Measurements from ENCODE around the gene CRACR2A. TPM values are rescaled to one million over a fixed set of nuclear protein-coding genes. Genes with fewer than 3 reads are reported as not detected.

The CRACR2A gene
- total and polyA plus RNA-seq, 2 of the 13 experiments (the other 11 are each of a cell fraction or from before 2014, with no cell fraction given) = 0.09 to 0.20 TPM

DNA sequence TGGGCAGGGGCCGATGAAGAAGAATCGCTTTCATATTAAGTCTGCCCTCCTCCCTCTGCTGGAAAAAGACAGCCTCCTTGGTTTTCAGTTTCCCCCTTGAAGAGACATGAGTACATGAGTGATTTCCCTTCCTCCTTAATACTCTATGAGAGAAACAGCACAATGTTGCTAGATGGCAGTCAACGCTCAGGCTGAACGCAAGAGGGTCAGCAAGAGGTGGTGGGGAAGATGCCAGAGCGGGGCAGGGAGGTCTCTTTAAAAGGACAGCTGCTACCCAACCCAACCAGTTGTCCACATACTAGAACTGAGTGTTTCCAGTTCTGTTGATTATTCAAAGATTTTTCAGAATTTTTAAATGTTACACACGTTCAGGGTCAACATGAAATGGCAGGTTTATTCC, 22.8 kb downstream of the CRACR2A start (continued):
- TF ChIP-seq, protein P1, sequence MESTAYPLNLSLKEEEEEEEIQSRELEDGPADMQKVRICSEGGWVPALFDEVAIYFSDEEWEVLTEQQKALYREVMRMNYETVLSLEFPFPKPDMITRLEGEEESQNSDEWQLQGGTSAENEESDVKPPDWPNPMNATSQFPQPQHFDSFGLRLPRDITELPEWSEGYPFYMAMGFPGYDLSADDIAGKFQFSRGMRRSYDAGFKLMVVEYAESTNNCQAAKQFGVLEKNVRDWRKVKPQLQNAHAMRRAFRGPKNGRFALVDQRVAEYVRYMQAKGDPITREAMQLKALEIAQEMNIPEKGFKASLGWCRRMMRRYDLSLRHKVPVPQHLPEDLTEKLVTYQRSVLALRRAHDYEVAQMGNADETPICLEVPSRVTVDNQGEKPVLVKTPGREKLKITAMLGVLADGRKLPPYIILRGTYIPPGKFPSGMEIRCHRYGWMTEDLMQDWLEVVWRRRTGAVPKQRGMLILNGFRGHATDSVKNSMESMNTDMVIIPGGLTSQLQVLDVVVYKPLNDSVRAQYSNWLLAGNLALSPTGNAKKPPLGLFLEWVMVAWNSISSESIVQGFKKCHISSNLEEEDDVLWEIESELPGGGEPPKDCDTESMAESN (CRISPR knock-in tag; conservative IDR thresholded peaks at IDR 0.05) = no peak

DNA sequence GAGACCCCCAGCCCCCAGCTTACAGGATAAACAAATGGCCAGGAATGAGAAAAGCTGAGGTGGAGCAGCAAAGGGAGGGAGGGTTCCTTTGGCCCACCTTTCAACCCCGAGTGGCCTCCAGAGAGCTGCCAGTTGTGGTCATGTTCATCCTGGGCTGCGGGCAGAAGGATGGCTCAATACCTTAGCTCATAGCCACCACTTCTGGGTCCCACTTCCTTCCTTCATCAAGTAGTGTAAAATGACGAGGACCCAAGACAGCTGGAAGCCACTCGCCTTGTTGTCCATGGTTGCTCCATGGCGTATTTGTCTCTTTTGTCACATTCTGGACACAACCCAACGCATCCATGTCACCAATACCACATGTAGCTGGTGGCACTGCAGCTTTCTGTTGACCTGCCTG, 24.2 kb downstream of the CRACR2A start:
- Histone ChIP-seq H3K27me3 (ENCODE audit: control insufficient read depth in 1 of 2, insufficient read depth in 2 of 2, low read length in 2 of 2) (peaks cover 0 to 5% of the 10 kb centered on the region in 2 experiments; a peak in 2 of 5 replicates), H2AFZ (ENCODE audit: low read length) (no peak overlapping the region), H3K36me3 (replicated peaks in 1 of 2; ENCODE audit: control insufficient read depth in 1 of 2, insufficient read depth in 2 of 2, low read length in 2 of 2) (no peaks in the 10 kb centered on the region), H3K4me2 (ENCODE audit: low read depth, low read length) (no peak overlapping the region), H4K20me1 (ENCODE audit: insufficient read depth, low read length) (no peaks in the 10 kb centered on the region), H3K4me1 (ENCODE audit: insufficient read depth, low read length) (no peaks in the 10 kb centered on the region), H3K27ac (ENCODE audit: extremely low read length, insufficient read depth, low read length) (no peak overlapping the region), H3K79me2 (ENCODE audit: insufficient read depth, low read length) (no peaks in the 10 kb centered on the region), H3K4me3 (replicated peaks in 1 of 3; ENCODE audit: insufficient read depth in 1 of 3, low read depth in 2 of 3, low read length in 3 of 3) (no peak overlapping the region), H3K9me3 (ENCODE audit: low read length) (no peaks in the 10 kb centered on the region), H3K9ac (ENCODE audit: insufficient read depth, low read depth, low read length) (no peak overlapping the region)
- BruUV-seq (replicated peaks) = no TSS peak
- intact Hi-C loops (cut with micrococcal nuclease; ENCODE audit: unreplicated experiment) = no loop called here
- CTCF ChIA-PET (ENCODE audit: low intra/inter-chr PET ratio, low total read pairs) = no interaction called here
- in situ Hi-C loops (cut with HindIII; ENCODE audit: extremely low pct_ligation_motif_present, low pct_unique_long_range_greater_than_20kb) = no loop called here
- POLR2A ChIA-PET = no interaction called here
- DNase-seq (ENCODE audit: low spot score) = no peak
- TF ChIP-seq ZNF550 (CRISPR knock-in tag; IDR thresholded peaks at IDR 0.05; ENCODE audit: borderline replicate concordance) (no peak), ELF3 (CRISPR knock-in tag; IDR thresholded peaks at IDR 0.05) (no peak), PATZ1 (CRISPR knock-in tag; IDR thresholded peaks at IDR 0.05) (no peak), ZNF263 (CRISPR knock-in tag; IDR thresholded peaks at IDR 0.05) (no peak)
- TF ChIP-seq, protein P2, sequence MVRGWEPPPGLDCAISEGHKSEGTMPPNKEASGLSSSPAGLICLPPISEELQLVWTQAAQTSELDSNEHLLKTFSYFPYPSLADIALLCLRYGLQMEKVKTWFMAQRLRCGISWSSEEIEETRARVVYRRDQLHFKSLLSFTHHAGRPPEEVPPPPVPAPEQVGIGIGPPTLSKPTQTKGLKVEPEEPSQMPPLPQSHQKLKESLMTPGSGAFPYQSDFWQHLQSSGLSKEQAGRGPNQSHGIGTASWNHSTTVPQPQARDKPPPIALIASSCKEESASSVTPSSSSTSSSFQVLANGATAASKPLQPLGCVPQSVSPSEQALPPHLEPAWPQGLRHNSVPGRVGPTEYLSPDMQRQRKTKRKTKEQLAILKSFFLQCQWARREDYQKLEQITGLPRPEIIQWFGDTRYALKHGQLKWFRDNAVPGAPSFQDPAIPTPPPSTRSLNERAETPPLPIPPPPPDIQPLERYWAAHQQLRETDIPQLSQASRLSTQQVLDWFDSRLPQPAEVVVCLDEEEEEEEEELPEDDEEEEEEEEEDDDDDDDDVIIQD (CRISPR knock-in tag; IDR thresholded peaks at IDR 0.05; ENCODE audit: low read depth) = no peak
- FAIRE-seq = no peak
- no peak for ATAC-seq
- WGBS (ENCODE audit: low lambda C conversion rate) = 45% methylated on average over 5 of the region's 6 CpGs

Data from HepG2 (cell line).